Measurements from ENCODE around the gene UTP25. TPM values are rescaled to one million over a fixed set of nuclear protein-coding genes. Genes with fewer than 3 reads are reported as not detected.

UTP25 gene
- total RNA-seq, 1 experiment from 2014 or later = 7.0 TPM

DNA sequence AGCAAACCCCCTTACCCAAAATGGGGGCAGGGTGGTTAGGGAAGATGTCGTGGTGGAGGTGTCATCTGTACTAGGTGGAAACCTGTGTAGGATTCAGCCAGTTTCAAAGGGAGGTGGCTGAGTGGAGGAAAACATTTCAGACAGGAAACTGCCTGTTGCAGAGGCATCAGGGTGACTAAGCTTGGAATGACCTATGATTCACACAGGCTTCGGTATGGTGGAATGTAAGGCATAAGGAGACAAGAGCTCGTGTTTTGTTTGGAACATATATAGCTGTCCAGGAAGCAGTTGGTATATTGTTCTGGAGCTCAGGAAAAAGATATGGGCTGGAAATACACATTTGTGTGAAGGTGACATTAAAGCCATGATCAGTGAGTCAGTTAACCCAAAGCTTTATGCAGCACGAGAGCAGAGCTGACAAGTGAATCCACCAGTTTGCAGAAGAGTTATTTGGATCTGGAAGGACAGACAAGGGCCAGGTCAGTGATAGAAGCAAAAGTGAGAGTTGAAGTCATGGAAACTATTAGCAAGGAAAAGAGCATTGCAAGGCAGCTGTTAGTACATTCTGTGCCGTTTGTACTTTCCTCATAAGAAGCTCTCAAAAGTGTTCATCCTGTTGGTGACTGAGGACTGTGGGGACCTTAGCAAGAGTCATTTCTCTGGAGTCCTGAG lies 12.2 kb downstream of the UTP25 start:
- peak; percentile 89 for DNase-seq (ENCODE audit: low read depth)

DNA sequence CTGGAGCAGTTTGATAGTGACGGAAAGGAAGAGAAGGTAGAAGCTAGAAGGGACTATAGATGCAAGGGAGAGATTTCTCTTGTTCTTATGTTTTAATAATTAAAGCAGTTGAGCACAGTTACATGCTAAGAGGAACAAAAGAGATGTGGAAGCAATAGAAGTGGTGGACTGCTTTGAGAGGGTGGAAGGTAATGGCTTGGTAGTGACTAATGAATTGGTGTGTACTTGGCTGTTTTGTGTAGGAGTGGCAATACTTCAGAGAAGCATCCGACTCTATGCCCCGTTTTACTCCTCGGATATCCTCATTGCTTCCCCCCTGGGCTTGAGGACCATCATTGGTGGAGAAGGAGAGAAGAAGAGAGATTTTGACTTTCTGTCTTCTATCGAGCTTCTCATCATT lies 12.8 kb downstream of the UTP25 start:
- DNase-seq (ENCODE audit: low read depth) = no peak

DNA sequence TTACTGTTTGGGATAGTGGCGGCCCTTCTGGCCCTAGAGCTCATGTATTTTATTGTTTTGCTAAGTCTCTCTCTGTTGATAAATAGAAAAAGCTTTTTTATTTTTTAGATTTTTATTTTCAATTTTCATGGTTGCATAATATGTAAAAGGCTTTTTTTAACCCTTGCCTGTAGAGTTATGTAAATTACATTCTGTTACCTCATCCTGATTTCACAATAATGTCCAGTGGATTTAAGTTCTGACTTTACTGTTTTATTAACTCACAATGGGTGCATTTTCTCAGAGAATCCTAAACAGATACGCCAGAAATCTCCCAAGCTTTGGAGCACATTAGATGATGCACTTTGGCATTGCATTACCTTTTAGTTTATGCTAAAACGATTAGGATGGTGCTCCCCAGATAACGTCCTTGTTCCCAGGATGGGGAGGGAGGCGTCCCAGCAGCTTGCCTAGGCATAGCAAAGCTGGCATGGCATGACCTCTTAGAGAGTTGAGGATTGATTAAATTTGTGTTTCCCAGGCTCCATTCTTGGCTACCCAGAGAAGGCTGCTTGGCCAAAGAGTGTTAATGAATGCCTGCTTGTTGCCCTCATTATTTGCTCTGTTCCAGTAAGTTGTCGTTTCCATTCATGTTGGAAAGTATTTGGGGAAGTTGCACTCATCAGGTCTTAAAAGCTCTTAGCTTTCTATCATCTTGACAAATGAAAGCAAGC lies 17.1 kb downstream of the UTP25 start:
- DNase-seq (ENCODE audit: low read depth) = no peak

DNA sequence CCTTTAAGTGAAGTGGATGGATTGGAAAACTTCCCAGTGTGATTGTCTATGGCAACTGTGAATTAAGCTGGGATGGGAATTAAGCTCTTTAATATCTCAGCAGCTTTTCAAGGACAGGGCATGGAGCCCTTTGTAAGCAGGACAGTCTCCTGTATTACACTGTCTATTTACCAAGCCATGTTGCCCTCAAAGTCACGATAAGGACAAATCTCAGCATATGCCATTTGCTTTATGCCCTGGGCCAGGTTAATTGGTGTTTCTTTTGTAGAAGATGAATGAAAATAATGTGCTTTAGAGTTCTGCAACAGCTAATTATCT lies 17.6 kb downstream of the UTP25 start:
- DNase-seq (ENCODE audit: low read depth) = no peak

DNA sequence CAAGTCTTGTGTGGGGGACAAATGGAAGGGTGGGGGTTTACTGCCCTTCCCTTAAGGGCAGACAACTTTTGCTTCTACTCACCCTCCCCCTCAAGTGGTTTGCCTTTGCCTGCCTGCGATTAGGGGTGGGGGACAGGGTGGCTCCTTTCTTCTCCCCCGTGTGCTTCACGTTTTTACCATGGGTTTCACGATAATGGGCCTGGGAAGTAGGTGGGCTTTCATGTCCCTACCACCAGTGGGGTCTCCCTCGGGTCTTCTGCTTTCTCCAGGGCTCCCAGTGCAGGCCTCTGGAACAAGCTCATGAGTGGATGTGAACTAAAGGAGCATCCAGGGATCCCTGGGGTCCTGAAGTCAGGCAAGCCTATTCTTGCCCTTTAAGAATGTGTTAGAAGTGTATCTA lies 21.6 kb downstream of the UTP25 start:
- DNase-seq (ENCODE audit: low read depth) = no peak

DNA sequence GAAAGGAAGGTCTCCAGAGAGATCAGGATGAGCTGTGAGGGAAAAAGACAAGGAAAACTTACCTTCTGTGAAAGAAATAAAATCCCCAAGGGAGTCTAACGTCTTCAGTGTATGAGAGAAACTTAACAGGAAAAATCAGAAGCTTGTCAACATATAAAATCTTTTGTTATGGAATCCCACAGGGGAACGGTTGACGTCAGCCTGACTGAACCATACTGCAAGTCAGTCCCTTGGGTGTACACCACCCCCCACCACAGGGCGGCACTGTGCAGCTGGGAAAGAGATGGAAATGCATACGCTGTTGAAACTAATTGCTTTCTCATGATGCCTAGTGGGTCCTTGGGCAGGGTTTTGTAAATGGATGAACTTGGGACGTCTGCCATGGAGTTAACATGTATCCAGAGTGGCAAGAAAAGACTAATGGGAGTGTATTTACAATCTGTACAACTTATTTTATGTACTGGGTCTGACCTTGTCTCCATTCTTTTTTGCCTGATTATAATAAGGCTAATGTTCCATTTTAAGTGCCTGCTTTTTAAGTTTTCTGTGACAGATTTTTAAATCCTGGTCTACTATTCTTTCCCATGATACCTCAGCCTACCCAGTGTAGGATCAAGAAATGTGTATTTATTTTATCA lies 22.7 kb downstream of the UTP25 start:
- DNase-seq (ENCODE audit: low read depth) = peak; percentile 69

DNA sequence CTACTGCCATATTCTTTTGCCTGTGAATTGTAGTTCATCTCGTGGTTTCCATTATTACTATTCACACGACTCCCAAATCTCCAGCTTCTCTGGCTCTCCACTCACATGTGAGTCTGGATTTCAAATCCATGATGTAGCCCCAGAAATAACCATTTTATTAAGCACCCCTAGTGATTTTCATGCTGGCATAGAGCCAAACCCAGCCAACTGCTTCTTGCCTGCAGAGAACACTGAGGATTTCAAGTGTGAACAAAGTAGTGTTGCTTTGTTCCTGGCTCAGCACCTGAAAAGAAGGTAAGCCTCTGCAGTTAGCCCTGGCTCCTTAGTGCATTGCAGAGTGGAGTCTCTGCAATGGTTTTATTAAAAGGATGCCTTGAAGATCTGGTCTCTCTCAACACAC lies 25.9 kb downstream of the UTP25 start:
- DNase-seq (ENCODE audit: low read depth) = no peak

DNA sequence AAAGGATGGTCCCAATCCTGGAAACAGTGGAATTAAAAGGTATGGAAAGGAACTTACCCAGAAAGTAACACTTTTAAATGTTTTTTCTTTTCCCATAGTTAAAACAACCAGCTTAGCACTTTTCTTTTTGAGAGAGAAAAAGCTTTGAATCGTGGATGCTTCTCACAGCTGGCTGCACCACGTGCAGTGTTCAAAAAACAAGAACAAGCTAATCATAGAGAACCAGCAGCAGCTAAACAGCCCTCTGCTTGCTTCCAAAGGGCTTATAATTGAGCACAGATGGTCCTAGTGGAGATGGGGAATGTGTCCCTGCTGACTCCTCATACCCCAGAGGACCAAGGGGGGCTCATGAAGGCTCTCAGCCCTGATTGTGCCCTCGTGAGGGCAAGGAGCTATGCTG lies 26.4 kb downstream of the UTP25 start:
- no peak for DNase-seq (ENCODE audit: low read depth)

DNA sequence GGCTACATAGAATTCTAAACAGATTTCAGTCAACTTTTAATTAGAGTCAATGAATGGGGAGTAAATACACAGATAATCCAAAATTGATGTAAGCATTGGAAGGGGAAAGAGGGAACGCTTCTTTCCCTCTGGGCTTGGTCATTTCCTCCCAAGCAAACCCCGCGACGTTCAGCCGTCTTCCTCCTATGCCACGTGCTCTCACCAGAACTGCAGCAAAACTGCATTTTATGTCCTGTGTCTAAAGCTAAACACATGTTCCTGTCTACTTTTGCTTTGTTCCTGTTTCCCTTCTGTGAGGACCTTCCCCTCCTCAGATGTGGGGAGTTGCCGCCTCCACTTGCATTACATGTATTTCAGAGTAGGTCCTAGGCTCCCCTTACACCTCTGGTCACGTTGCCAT lies 27.2 kb downstream of the UTP25 start:
- DNase-seq (ENCODE audit: low read depth) = no peak

DNA sequence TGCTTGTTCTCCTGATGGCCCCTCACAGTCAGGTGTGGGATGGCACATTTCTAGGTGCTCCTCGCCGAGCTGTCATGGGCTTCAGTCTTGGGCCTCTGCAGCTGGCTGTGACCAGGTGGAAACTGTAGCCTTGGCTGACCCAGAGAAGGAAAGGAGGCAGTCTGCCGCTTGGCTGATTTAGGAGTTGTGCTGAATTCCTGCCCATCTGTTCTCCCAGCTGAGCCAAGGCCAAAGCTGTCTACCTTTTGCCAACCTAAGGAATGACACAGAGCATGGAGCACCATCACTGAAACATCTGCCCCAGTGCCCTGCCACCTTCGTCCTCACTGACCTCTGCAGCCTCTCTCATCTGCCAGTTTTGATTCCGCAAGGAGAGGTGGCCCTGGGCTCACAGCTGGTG lies 27.9 kb downstream of the UTP25 start:
- no peak for DNase-seq (ENCODE audit: low read depth)

DNA sequence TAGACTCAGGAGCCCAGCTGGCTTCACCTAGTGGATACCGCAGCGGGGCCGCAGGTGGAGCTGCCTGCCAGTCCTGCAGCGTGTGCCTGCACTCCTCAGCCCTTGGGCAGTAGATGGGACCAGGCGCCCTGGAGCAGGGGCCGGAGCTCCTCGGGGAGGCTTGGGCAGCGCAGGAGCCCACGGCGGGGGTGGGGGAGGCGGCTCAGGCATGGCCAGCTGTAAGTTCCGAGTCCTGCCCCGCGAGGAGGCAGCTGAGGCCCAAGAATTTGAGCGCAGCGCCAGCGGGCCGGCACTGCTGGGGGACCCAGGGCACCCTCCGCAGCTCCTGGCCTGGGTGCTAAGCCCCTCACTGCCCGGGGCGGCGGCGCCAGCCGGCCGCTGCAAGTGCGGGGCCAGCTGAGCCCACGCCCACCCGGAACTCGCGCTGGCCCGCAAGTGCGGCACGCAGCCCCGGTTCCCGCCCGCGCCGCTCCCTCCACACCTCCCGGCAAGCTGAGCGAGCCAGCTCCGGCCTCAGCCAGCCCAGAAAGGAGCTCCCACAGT lies 30.9 kb downstream of the UTP25 start:
- DNase-seq (ENCODE audit: low read depth) = no peak

DNA sequence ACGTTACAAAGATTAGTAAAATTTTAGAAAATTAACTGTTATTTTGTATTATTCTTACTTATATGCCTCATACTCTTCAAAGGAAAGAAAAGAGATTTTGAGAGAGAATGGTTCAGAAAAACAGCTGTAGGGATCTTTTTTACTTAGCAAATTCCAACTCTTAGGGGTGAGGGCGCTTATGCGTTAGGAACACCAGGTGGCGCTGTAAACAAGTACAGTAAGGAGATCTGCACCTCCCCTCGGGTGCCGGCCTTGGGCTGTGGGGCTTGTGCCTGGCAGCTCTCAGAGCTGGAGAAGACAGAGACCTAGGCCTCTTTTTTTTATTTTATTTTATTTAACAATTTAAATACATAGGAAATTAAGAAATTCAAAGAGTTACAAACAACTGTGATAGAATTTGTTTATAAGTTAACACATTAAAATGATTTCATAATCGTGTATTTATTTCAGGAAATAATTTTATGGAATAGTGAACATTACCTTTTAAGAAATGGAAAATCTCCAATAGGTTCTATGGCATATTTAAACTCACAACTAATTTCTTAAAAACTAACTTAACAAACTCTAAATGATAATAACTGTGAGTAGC lies 32.6 kb downstream of the UTP25 start:
- peak; percentile 72 for DNase-seq (ENCODE audit: low read depth)

DNA sequence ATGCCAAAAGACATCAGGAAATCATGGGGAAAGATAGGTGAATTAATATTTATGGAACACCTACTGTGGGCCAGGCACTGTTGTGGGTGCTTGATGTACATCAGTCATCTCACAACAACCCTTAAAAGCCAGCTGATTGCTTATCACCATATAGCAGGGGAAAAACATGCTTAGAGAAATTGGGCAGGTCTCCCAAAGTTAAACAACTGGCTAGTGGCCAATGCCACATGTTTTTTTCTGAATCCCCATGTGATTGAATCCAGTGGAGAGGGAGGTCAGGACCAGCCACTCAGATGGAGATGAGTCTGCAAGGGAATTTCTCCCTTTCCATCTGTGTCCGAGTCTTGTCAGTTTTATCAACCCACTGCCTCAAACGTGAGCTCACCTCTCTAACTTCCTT lies 33.5 kb downstream of the UTP25 start:
- DNase-seq (ENCODE audit: low read depth) = peak; percentile 32

DNA sequence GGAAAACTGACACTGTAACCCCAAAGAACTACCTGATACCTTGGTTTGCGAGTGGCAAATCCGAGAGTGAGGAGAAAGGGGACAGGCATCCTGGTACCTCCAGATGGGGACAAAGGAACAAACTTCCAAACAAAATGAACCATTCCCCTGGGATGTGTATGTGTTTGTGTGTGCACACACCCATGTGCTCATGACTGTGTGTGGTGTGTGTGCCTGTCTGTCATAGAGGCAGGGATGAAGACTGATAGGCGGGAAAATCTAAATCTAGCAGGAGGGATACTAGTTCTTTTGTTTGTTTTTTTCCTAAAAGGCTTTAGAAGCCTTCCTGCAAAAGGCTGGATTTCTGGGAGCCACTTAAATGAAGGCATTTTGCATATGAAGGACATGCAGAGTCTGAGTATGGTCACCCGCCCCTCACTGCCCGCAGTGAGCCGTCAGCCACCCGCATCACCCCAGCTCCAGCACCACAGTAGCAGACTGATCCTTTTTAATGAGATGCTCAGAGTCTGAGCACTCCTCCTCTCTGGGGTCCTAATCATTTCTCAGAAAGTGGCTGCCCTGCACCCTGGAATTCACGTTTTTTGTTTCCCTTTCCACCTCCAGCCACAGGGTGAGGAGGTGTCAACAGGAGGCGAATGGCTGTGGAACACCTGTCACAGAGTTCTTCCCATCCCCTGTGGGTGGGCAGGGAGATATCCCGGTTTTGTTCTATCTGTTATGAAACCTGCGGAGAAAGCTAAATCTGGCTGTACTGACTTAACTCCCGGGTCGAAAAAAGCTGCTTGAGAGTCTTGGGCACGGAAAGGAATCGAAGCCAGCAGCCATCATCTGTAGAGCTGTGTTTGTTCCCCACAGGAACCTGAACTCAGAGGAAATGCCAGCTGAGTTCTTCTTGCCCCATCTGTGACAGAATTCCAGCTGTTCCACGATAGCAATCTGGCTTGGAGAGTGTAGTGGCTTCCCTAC lies 34.9 kb downstream of the UTP25 start:
- no peak for DNase-seq (ENCODE audit: low read depth)

DNA sequence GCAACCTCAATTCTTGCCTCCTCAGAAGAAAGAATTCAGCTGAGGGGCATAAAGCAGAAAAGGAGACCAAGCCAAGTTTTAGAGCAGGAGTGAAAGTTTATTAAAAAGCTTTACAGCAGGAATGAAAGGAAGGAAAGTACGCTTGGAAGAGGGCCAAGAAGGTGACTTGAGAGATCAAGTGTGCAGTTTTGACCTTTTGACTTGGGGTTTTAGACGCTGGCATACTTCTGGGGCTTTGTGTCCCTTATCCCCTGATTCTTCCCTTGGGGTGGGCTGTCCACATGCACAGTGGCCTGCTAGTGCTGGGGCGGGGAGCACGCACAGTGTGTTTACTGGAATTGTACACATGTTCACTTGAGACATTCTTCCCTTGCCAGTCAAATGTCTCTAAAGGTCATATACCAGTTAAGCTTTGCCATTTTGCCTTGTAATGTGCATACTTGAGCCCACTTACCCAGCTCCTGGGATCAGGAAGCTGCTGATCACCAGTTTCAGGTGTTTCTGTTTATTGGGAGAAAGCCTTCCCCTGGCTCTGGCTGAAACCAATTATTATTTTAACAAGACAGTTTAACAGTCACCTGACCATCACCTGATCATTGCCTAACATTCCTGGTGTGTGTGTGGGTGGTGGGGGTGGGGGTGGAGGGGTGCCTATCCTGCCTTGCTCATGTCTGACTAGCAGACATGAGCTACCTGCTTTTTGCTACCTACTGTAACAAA lies 36.2 kb downstream of the UTP25 start:
- DNase-seq (ENCODE audit: low read depth) = no peak

DNA sequence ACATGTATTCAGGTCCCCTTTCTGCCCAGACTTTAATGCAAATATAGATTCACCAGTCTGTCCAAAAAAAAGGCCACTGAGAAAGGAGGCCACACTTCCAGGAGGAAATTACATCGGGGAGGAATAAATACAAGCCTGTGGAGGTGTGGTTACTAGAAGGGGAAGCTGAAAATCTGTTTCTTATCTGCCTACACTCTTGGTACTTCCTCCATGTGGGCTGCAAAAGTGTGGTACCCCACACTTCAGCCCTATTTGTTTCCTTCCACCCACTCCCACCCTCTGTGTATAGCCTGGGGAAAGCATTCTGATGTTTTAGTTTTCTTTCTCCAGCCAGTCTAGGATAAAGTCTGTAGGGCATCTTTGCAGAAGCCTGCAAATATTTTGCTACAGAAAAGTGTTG lies 38.4 kb downstream of the UTP25 start:
- DNase-seq (ENCODE audit: low read depth) = no peak

DNA sequence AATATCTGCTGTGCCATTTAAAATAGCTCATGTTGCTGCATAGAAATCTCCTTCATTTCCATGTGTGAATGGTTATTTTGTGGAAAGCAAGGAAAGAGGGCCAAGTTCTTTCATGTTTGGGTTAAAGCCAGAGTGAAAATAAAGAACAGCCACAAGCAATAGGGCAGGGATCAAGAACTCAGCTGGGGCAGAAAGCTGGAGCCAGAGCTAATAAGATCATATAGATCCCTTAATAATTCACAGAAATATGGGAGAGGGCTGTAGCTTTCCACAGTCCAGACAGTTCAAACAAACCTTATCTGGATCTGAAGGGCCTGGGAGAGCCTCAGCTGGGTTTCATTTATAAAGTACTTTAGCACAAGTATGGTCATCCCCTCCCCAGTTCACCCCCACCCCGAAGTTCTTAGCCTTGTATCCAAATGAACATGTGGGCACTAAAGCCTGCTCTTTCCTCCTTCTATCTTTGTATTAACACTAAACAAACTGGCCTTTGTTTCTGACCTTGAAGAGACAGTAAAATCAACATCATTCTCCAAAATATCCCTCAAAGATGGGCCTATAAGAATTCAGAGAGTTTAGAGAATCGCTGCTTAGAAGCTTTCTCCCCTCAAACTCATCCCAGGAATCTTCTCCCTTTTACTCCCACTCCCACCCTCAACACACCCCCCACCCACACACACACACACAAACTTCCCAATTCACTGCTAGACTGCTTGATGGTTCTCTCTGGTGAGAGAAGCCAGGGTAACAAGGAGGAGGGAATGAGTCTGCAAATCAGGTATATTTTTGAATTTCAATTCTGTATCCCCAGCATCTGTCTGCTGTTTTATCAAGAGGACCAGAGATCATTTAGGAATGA lies 41.7 kb downstream of the UTP25 start:
- DNase-seq (ENCODE audit: low read depth) = no peak

DNA sequence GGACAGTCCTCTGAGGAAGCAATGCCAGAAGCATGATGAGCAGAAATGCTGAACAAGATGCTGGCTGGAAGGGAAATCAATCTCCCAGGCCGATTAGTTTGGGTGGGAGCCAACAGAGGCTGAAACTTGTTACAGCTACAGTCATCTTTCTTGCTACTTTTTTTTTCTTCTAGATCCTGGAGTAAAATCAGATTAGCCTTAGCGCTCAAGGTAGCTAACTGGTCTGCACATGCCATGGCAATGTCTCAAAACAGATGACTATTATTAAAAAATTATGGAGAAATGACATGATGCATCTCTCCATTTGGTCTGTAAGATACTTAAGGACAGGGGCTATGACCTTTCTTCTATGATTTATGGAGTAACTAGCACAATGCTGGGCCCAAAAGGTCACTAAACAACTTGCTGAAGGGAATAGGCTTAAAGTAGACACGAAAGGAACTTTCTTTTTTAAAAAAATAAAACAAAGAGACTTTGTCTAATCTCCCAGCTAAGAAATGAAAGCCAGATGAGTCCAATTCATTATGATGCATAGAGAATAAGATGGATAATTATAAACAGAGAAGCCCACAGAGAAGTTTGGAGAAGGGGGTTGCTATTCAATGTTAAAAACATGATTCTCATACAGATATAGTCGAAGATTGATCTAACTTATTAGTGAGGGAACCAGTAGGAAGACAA lies 42.5 kb downstream of the UTP25 start:
- peak; percentile 52 for DNase-seq (ENCODE audit: low read depth)

DNA sequence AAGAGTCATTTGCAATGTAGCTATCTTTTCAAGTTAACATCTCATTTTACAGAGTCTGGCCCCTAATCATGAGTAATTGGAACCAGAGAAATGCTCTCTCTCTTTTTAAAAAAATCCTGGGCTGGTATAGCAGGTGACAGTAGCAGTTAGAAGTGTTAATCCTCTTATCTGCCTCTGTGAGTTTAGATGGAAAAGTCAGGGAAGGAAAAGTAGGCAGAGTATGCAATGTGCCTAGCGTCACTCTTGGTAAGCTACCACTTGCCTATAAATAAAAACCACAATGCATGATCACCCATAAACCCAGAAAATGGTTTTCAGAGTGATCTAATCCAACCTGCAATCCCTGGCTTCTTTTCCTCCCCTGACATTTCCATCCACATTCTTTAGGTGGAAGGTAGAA lies 43.2 kb downstream of the UTP25 start:
- no peak for DNase-seq (ENCODE audit: low read depth)

All from RPMI7951 (cell line).